ENCODE data around the gene PHB1.

- TF ChIP-seq CTCF (IDR thresholded peaks at IDR 0.05) (no peak), TCF7L2 (IDR thresholded peaks at IDR 0.05; ENCODE audit: low read depth, low read length) (no peak), POLR2AphosphoS5 (IDR thresholded peaks at IDR 0.05; ENCODE audit: low read depth, low read length) (no peak), SIN3A (IDR thresholded peaks at IDR 0.05; ENCODE audit: borderline replicate concordance, insufficient read depth, low read depth, low read length) (no peak)
- TF ChIP-seq, protein P1, sequence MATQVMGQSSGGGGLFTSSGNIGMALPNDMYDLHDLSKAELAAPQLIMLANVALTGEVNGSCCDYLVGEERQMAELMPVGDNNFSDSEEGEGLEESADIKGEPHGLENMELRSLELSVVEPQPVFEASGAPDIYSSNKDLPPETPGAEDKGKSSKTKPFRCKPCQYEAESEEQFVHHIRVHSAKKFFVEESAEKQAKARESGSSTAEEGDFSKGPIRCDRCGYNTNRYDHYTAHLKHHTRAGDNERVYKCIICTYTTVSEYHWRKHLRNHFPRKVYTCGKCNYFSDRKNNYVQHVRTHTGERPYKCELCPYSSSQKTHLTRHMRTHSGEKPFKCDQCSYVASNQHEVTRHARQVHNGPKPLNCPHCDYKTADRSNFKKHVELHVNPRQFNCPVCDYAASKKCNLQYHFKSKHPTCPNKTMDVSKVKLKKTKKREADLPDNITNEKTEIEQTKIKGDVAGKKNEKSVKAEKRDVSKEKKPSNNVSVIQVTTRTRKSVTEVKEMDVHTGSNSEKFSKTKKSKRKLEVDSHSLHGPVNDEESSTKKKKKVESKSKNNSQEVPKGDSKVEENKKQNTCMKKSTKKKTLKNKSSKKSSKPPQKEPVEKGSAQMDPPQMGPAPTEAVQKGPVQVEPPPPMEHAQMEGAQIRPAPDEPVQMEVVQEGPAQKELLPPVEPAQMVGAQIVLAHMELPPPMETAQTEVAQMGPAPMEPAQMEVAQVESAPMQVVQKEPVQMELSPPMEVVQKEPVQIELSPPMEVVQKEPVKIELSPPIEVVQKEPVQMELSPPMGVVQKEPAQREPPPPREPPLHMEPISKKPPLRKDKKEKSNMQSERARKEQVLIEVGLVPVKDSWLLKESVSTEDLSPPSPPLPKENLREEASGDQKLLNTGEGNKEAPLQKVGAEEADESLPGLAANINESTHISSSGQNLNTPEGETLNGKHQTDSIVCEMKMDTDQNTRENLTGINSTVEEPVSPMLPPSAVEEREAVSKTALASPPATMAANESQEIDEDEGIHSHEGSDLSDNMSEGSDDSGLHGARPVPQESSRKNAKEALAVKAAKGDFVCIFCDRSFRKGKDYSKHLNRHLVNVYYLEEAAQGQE (IDR thresholded peaks at IDR 0.05; ENCODE audit: insufficient read depth in 1 of 2, low read depth in 2 of 2, low read length in 1 of 2): no peak
Measured at GRCh38 chr17:49381793-49382192, 32.9 kb downstream of the PHB1 start.
